Measurements from ENCODE around the gene RBM6. TPM values are rescaled to one million over a fixed set of nuclear protein-coding genes. Genes with fewer than 3 reads are reported as not detected.

The RBM6 gene
- total and polyA plus RNA-seq, 10 donors = 104 to 320 (median 154) TPM

- Histone ChIP-seq H3K36me3 (no peaks in the 10 kb centered on the region), H3K9me3 (no peaks in the 10 kb centered on the region), H3K4me1 (peaks cover 0 to 25% (median 17%) of the 10 kb centered on the region in 6 donors), H3K4me3 (no peak overlapping the region), H3K27ac (no peak overlapping the region), H3K27me3 (replicated peaks in 1 of 7) (no peaks in the 10 kb centered on the region)
- no peak for DNase-seq
- TF ChIP-seq CTCF (IDR thresholded peaks at IDR 0.05 in 8 of 11, conservative IDR thresholded peaks at IDR 0.05 in 3 of 11) (peak in 1 of 11 experiments; percentile 15), POLR2AphosphoS5 (IDR thresholded peaks at IDR 0.05) (no peak), POLR2A (IDR thresholded peaks at IDR 0.05) (no peak)
- intact Hi-C loops (cut with DNase I; ENCODE audit: low total_unique reads) = no loop called here
- 54 to 85% (median 64%) methylated on average over 2 to 5 of the region's 5 CpGs for WGBS, 5 donors
Observed at GRCh38 chr3:49899815-49900214, 40.1 kb upstream of the RBM6 start.

- Histone ChIP-seq H3K9me3 (no peaks in the 10 kb centered on the region), H3K4me3 (no peak overlapping the region), H3K36me3 (no peaks in the 10 kb centered on the region), H3K27ac (no peak overlapping the region), H3K4me1 (peaks cover 1 to 32% (median 21%) of the 10 kb centered on the region in 6 donors), H3K27me3 (replicated peaks in 1 of 7) (no peaks in the 10 kb centered on the region)
- WGBS, 5 donors = 71 to 81% (median 79%) methylated on average over 1 to 8 of the region's 8 CpGs
- no peak for DNase-seq
- no peak for TF ChIP-seq CTCF (IDR thresholded peaks at IDR 0.05 in 8 of 11, conservative IDR thresholded peaks at IDR 0.05 in 3 of 11)
- no peak for TF ChIP-seq POLR2A (IDR thresholded peaks at IDR 0.05)
- TF ChIP-seq POLR2AphosphoS5 (IDR thresholded peaks at IDR 0.05) = no peak
- intact Hi-C loops (cut with DNase I; ENCODE audit: low total_unique reads) = no loop called here
Observed at GRCh38 chr3:49900491-49901153, 39.3 kb upstream of the RBM6 start.

- no peaks in the 10 kb centered on the region for H3K36me3 ChIP-seq
- H3K27ac ChIP-seq = peak overlapping the region in 1 of 8 donors; percentile 31
- H3K4me1 ChIP-seq = peaks cover 9 to 42% (median 31%) of the 10 kb centered on the region in 6 donors
- H3K4me3 ChIP-seq = no peak overlapping the region
- H3K27me3 ChIP-seq (replicated peaks in 1 of 7) = no peaks in the 10 kb centered on the region
- H3K9me3 ChIP-seq = no peaks in the 10 kb centered on the region
- WGBS, 5 donors = 53 to 72% (median 58%) methylated on average over 11 of the region's 11 CpGs
- no peak for TF ChIP-seq POLR2AphosphoS5 (IDR thresholded peaks at IDR 0.05)
- TF ChIP-seq CTCF (IDR thresholded peaks at IDR 0.05 in 8 of 11, conservative IDR thresholded peaks at IDR 0.05 in 3 of 11) = no peak
- no peak for TF ChIP-seq POLR2A (IDR thresholded peaks at IDR 0.05)
- no peak for DNase-seq
- intact Hi-C loops (cut with DNase I; ENCODE audit: low total_unique reads) = no loop called here
Observed at GRCh38 chr3:49901366-49902339, 38.3 kb upstream of the RBM6 start.
